ENCODE results near the gene GSTP1.
"Not testable (repeated sequence)": the region's sequence is repeated elsewhere in the genome, so short reads cannot be mapped to it uniquely, and the experiment has no call there.

GSTP1 gene

GRCh38 chr11:67616431-67617242, 33.0 kb downstream of the GSTP1 start:
- no peak for DNase-seq

DNA sequence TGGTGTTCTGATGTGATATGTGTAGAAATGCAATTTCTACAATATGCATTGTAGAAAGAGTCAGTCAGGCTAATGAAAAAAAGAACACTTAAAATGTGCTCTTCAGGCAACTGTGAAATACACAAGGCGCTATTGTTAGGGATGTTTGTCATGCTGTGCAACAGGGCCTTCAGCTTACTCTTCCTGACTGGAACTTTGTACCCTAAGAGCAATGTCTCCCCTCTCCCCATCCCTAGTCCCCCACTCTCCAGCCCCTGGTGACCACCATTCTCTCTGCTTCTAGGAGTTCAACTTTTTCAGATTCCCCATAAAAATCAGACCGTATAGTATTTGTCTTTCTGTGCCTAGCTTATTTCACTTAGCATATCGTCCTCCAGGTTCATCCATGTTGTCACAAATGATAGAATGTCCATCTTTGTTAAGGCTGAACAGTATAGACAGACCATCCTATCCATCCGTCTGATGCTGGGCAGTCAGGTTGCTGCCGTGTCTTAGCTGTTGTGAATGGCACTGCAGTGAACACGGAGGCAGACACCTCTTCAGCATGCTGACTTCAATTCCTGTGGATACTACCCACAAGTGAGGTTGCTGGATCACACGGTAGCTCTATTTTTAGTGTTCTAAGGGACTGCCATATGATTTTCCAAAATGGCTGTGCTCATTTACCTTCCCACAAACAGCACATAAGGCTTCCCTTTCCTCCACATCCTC, 33.8 kb downstream of the GSTP1 start:
- no peak for DNase-seq

DNA sequence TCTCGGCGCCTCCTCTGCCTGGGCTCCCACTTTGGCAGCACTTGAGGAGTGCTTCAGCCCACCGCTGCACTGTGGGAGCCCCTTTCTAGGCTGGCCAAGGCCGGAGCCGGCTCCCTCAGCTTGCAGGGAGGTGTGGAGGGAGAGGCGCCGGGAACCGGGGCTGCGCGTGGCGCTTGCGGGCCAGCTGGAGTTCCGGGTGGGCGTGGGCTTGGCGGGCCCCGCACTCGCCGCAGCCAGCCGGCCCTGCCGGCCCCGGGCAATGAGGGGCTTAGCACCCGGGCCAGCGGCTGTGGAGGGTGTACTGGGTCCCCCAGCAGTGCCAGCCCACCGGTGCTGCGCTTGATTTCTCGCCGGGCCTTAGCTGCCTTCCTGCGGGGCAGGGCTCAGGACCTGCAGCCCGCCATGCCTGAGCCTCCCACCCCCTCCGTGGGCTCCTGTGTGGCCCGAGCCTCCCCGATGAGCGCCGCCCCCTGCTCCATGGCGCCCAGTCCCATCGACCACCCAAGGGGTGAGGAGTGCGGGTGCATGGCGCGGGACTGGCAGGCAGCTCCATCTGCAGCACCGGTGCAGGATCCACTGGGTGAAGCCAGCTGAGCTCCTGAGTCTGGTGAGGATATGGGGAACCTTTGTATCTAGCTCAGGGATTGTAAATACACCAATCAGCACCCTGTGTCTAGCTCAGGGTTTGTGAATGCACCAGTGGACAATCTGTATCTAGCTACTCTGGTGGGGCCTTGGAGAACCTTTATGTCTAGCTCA, 35.5 kb downstream of the GSTP1 start:
- not testable (repeated sequence) for DNase-seq

DNA sequence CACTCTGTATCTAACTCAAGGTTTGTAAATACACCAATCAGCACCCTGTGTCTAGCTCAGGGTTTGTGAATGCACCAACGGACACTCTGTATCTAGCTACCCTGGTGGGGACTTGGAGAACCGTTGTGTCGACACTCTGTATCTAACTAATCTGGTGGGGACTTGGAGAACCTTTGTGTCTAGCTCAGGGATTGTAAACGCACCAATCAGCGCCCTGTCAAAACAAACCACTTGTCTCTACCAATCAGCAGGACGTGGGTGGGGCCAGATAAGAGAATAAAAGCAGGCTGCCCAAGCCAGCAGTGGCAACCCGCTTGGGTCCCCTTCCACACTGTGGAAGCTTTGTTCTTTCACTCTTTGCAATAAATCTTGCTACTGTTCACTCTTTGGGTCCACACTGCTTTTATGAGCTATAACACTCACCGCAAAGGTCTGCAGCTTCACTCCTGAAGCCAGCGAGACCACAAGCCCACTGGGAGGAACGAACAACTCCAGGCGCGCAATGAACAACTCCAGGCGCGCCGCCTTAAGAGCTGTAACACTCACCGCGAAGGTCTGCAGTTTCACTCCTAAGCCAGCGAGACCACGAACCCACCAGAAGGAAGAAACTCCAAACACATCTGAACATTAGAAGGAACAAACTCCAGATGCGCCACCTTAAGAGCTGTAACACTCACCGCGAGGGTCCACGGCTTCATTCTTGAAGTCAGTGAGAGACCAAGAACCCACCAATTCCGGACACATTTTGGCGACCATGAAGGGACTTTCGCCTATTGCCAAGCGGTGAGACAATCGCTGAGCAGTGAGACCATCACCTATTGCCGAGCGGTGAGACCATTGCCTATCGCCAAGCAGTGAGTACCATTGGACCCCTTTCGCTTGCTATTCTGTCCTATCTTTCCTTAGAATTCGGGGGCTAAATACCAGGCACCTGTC, 36.3 kb downstream of the GSTP1 start:
- not testable (repeated sequence) for DNase-seq

- not testable (repeated sequence) for DNase-seq
Measured at GRCh38 chr11:67620621-67621020, 37.0 kb downstream of the GSTP1 start.

GRCh38 chr11:67621928-67622327, 38.3 kb downstream of the GSTP1 start:
- DNase-seq: not testable (repeated sequence)

DNA sequence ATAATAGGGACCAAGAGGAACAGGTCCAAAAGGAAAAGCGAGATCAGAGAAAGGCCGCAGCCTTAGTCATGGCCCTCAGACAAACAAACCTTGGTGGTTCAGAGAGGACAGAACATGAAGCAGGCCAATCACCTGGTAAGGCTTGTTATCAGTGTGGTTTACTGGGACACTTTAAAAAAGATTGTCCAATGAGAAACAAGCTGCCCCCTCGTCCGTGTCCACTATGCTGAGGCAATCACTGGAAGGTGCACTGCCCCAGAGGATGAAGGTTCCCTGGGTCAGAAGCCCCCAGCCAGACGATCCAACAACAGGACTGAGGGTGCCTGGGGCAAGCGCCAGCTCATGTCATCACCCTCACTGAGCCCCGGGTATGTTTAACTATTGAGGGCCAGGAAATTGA, 39.3 kb downstream of the GSTP1 start:
- not testable (repeated sequence) for DNase-seq

- DNase-seq: not testable (repeated sequence)
Measured at GRCh38 chr11:67623795-67624194, 40.2 kb downstream of the GSTP1 start.

DNA sequence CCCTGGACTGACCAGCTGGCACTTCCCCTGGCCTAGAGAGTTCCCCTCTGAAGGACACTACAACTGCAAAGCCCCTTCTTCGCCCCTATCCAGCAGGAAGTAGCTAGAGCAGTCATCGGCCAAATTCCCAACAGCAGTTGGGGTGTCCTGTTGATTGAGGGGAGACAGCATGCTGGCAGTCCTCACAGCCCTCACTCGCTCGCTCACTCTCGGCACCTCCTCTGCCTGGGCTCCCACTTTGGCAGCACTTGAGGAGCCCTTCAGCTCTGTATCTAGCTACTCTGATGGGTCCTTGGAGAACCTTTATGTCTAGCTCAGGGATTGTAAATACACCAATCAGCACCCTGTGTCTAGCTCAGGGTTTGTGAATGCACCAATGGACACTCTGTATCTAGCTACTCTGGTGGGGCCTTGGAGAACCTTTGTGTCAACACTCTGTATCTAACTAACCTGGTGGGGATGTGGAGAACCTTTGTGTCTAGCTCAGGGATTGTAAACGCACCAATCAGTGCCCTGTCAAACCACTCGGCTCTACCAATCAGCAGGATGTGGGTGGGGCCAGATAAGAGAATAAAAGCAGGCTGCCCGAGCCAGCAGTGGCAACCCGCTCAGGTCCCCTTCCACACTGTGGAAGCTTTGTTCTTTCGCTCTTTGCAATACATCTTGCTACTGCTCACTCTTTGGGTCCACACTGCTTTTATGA, 42.7 kb downstream of the GSTP1 start:
- DNase-seq: not testable (repeated sequence)

- DNase-seq: no peak
Measured at GRCh38 chr11:67626970-67627369, 43.4 kb downstream of the GSTP1 start.

DNA sequence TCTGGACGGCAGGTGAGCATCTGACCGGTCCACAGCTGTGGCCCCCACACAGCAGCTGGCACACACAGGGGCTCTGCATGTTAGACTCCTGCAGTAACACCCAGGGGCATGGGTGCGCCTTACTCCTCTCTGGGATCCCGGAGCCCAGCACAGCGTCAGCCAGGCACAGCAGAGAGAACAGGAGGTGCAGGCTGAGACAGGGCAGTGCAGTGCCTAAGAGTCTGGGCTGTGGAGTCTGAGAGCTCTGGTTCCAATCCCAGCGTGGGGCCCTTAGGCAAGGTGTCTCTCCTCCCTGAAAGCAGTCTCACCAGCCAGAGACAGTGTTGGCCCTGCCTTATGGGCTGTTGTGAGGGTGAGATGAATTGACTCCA, 43.8 kb downstream of the GSTP1 start:
- DNase-seq: no peak

- no peak for DNase-seq
Measured at GRCh38 chr11:67627812-67628624, 44.4 kb downstream of the GSTP1 start.

- DNase-seq: no peak
Measured at GRCh38 chr11:67628710-67629385, 45.2 kb downstream of the GSTP1 start.

DNA sequence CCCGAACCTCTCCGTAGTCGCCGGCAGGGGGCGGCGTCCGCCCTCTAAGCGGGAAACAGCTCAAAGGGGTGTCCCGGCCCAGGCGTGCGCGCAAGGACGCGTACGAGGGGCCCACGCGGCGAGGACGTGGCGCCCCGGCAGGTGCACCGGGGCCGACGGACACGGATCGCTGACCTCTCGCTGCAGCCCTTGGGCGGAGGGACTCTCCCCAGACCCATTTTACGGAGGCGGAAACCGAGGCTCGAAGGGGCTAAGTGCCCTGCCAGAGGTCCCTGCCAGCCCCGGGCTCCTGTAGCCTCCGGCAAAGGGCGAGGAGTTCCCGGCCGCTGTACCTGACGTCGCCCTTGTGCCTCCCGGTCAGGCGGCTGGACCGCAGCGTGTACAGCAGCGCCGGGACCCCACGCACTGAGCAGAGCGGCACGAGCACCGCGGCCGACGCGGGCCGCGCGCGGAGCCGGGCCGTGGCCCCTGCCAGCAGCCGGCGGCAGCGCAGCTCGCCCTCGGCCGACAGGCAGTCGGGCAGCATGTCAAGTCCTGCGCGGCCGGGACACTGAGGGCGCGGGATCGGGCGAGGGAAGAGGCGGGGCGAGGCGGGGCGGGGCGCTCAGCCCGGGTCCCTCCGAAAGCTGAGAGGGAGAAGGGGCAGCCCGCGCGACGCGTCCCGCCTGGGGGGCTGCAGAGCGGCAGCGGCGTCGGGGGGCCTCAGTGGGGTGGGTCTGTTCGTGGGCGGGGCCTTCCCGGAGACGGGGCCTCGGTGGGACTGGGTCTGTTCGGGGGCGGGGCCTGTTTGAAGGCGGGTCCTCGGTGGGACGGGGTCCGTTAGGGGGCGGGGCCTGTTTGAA, 46.0 kb downstream of the GSTP1 start, which contains the start of gene NUDT8:
Gene NUDT8 (minus strand): TSS at position 552 of the 842 bp plus-strand sequence. CDS start 26 bp downstream, at position 526.
- peak; percentile 69 to 84 for DNase-seq

GRCh38 chr11:67630228-67630942, 46.8 kb downstream of the GSTP1 start:
- peak; percentile 98 to 99 for DNase-seq

- DNase-seq: no peak
Measured at GRCh38 chr11:67630943-67631331, 47.3 kb downstream of the GSTP1 start.

- DNase-seq: no peak
Measured at GRCh38 chr11:67631411-67631810, 47.8 kb downstream of the GSTP1 start.

- DNase-seq: no peak
Measured at GRCh38 chr11:67631853-67632174, 48.2 kb downstream of the GSTP1 start.

Measured in NCI-H446 (cell line).